HG03354 (cell line): ENCODE measurements around the gene PATJ.
"Not testable (repeated sequence)": the region's sequence is repeated elsewhere in the genome, so short reads cannot be mapped to it uniquely, and the experiment has no call there.

Experiments
- ATAC-seq: cut with Tn5 transposase; IDR thresholded peaks from one replicate; pipeline ENCODE4 v1.9.1; 2021; ENCODE audit warnings: mild to moderate bottlenecking; ENCODE audit not compliant: unreplicated experiment, poor library complexity, severe bottlenecking

PATJ gene

DNA sequence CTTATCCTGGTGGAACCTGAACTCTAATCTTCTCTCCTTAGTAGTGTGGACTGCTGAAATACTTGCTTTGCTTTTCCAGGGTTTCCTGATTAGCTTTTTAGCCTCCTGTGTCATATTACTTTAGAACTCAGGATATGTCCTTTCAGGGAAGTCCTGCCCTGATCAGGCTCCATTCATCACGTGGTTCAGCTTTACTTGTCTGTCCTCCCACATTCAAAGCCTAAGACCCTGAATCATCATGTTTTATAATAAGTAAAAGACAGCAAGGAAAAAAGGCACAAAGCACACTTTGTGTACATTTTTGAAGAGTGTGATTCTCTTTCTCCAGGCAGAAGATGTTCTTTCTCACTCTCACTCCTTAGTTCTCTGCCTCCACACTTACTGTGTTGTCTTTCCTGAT lies 70.6 kb downstream of the PATJ start:
- no peak for ATAC-seq

DNA sequence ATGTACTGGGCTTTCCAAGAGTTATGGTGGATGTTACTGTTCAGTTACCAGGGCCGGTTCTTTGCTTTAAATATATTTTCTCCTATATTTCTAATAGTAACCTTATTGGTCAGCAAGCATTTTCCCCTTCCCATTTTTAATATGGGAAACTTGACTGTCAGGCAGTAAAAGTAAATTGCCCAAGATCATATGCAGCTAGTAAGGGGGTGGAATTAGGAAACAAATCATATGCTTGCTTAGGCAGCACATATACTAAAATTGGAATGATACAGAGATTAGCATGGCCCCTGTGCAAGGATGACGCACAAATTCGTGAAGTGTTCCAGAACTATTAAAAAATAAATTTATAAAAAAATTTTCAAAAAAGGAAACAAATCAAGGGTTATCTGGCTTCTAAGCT lies 73.9 kb downstream of the PATJ start:
- no peak for ATAC-seq

DNA sequence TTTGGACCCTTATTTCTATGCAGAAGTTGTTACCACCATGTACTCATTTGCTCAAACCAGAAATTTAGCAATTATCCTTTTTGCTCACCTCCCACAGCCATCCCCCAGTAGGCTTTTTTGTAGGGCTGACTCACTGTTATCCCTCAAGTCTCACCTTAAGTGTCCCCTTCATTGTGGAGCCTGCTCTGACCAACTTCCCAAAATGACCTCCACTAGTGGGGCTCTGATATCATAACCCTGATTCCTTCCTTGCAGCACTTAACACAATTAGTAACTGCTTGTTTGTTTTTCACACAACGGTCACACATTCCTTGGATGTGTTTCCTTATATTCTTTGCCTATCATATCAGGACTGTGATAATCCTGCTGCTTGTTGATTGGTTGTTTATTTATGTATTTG lies 76.7 kb downstream of the PATJ start:
- ATAC-seq: no peak

DNA sequence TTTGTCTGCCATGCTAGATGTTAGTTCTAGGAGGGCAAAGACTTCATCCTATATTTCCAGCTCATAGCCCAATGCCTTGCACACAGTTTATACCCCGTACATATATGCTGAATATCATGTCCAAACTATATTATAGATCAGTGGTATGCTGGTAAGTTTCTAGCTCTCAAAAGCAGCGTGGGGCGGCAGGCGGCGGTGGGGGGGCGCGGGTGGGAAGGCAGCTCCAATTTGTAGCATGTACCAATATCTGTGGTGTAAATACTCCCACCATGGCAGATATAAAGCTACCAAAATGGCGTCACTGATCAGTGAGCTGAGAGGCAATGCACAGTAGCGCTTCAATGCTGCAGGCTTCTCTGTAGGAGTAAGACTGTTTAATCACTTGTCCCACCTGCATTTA lies 77.1 kb downstream of the PATJ start:
- no peak for ATAC-seq

DNA sequence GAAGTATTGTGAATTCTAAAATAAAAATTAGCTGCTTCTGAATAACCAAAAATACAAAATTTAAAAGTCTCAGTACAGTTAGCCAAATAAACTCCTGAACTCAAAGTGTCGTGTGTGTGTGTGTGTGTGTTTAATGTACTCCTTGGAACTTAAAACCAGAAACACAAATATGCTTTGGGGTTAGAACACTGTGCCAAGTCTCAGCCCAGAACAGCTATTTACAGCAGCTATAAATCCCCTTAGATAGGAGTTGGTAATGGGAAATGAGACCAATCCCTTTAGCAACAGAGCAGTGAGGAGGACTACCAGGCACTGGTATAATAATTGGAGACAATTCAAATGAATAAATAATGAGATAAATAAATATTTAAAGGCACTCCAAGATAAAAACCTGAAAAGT lies 83.1 kb downstream of the PATJ start:
- ATAC-seq: no peak

DNA sequence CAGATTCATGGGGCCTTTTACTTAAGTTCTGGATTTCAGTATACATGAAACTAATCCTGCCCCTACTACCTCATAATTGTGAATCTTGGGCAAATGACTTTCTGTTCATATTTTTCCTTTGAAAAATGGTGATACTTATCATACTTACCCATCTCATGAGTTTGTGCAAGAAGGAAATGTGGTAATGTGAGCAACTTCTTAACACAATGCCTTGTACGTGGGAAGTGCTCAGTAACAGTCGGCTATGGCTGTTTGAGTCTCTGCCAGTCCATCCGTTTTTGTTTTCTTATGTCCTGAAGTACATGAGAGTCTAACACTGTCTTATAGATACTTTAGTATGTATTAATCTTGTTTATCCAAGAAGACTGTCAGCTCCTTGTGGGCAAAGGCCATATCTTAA lies 86.5 kb downstream of the PATJ start:
- ATAC-seq: no peak

DNA sequence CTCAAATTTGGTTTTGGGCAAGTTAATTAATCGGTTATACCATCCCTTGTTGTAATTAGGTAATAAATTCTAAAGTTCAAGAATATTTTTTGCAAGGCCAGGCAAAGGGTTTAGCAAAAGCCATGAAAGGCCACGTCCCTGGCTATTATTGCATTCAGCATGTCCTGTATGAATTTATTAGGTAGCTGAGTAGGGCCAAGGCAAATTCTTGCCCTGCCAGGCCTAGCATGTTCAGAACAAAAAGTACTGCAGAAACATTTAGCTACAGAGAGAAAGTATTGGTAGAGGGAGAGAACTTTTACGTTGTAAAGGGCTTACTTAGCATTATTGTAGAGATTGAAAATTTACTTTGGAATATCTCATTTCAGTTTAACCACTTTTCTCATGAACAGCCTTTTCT lies 94.4 kb downstream of the PATJ start:
- no peak for ATAC-seq

DNA sequence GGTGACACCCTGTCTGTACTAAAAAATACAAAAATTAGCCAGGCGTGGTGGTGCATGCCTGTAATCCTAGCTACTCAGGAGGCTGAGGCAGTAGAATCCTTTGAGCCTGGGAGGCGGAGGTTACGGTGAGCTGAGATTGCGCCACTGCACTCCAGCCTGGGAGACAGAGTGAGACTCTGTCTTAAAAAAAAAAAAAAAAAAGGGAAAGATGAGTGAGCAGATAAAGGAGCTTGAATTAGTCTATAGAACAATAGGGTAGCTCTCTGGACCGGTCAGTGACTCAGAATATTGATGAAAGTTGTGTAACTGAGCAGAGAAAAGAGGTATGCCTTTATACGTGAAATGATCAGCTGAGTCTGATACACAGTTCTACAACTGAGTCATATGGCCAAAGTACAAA lies 95.3 kb downstream of the PATJ start:
- ATAC-seq: not testable (repeated sequence)

DNA sequence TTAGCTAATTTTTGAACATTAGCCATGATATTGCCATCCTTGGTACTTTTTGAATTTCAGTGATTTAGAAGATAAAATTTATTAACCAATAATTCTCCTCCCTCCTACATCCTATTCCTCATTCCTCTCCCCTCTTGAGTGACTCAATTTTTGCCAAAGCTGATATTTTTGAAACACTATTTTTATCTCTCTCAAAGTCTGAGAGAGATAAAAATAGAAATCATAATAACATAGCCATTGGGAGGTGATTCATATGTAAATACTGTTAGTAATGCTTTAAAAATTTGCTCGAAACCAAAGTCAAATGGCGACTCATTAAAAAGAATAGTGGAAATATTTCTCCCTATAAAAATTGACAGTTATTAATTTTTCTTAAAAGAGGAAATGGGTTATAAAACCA lies 97.4 kb downstream of the PATJ start:
- no peak for ATAC-seq

DNA sequence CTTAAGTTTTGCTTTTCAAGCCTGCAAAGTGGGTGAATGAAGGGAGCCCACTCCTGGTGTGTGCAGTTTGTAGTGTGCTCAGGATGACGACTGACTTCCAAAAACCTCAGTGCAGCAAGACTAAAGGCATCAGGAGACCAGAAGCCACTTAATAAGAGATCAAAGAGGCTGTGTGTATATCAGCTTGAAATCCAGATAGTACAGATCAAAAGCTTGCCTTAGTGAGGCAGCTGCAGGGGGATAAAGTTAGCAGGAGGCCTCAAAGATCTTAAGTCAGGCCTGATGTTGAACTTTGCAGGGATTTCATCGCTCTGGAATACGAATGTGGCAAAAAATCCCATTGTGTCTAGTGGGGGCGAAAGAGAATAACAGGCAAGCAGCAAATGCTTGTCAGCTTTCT lies 99.8 kb downstream of the PATJ start:
- ATAC-seq: no peak

DNA sequence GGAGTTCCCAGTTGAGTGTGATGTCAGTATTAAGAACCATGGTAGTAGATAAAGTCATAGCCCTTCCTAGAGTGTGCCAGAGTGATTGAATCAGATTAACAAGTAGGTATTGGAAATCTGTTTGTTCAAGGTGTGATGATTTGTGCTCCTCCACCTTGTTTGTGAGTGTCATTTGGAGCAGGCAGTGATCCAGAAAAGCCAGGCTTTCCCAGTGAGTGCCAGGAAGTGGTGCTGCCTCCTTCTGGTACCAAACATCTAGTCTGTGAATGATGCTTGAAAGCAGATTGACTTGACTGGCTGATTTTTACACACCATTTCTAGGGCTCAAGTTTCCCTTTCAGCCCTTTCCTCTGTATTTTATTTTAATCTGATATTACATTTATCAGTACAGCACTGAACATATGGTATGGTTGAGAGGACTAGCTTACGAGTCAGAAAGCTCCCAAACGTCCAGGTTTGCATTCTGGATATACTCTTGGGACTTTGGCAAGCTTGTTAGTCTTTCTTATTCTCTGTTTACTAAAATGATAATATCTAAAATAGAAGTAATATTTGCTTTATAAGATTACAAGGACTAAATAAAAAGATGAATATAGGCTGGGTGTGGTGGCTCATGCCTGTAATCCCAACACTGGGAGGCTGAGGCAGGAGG lies 100.7 kb downstream of the PATJ start:
- ATAC-seq: no peak

DNA sequence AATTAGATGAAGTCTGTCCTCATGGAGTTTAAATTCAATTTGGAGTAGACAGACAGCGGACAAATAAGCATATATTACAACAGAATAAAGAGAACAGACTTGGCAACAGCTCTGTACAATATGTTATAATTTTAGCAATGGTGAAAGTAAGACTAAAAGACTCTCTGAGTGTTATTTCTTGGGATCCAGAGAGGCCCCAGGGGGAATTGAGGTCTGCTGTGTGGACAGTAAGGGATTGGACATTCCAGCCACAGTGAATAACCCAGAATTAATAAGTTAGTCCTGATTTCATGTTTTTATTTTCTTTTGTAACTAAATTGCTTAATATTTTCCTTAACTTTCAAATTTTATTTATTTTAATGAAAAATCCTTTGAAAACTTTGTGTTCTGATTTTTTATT lies 101.7 kb downstream of the PATJ start:
- ATAC-seq: no peak

DNA sequence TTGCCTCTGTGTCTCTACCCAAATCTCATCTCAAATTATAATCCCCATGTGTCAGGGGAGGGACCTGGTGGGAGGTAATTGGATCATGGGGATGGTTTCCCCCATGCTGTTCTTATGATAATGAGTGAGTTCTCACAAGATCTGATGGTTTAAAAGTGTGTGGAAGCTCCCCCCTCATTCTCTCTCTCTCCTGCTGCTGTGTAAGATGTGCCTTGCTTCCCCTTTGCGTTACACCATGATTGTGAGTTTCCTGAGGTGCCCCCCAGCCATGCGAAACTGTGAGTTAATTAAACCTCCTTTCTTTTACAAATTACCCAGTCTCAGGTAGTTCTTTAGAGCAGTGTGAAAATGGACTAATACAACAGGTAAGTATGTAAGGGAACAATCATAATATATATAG lies 102.4 kb downstream of the PATJ start:
- ATAC-seq: not testable (repeated sequence)

DNA sequence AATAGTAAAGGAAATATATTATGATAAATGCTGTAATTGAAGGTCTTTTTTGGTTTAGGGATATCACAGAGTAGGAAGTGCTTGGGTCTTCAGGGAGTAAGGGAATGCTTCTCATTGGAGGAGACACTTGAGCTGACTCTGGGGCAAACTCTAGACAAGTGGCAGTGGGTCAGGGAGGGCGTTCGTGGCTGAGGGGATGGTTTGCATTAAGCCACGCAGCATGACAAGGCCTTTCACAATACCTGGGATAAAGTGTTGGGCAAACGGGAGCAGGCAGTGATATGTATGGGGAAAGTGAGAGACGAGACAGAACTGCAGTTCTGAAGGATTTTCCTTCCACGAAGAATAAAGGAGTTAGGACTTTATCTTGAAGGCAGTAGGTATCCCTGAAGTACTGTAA lies 109.0 kb downstream of the PATJ start:
- no peak for ATAC-seq

DNA sequence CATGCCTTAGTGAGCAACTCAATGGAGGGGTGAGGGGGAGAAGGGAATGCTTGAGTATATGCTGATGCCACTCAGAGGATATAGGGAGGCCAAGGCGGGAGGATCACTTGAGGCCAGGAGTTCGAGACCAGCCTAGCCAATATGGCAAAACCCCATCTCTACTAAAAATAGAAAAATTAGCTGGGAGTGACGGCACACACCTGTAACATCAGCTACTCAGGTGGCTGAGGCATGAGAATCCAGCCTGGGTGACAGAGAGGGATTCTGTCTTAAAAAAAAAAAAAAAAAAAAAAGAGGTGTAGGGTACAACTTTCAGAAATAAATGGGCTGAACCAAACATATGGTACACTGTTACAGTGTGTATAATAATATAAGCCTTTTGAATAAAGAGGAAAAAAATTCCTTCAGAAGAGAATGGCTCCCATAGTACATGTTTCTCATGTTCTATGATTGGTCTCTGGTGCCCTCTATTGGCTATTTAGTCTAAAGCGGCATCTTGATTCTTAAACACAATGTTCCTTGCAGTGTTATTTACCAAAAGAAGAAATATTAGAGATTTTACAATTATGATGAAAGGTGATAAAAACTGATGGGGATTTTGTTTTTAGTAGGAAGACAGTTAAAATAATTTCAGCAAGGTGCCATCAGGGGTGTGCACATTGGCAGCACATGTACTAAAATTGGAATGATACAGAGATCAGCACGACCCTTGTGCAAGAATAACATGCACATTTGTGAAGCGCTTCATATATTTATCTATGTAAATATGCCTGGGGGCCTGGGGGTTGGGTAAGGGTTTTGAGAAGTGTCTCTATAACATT lies 109.8 kb downstream of the PATJ start:
- peak; percentile 74 for ATAC-seq

DNA sequence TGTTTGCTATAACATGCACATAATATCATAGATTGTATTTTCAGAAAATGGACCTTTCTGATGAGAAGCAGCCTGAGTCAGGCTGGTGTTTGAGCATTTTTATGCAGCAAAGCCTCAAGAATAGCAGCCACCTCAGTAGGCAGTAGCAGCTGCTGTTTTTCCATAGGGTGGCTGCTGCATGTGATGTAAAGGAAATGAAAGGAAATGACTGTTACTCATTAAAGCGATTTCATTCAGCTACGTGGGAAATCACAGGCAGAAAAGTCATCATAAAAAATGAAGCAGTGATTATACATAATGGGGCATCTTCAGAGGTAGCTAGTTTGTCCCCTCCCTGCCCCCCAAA lies 110.4 kb downstream of the PATJ start:
- ATAC-seq: no peak

DNA sequence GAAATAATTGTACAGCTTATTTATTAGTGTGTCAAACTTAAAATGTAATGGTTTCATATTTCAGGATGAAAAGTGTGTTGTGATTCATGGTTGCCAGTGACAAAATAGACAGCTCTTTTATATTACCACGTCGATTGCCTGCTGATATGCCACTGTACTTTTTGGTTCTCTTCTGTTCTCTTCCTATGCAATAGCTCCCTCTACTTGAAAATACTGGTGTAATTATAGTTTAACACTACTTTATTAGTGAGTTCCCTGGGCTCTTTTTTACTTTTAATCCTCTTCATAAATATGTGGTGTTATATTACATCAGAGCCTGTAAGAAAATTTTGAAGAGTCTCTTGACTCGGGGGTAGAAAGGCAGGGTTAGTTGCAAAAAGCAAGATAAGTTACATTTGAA lies 111.3 kb downstream of the PATJ start:
- no peak for ATAC-seq

DNA sequence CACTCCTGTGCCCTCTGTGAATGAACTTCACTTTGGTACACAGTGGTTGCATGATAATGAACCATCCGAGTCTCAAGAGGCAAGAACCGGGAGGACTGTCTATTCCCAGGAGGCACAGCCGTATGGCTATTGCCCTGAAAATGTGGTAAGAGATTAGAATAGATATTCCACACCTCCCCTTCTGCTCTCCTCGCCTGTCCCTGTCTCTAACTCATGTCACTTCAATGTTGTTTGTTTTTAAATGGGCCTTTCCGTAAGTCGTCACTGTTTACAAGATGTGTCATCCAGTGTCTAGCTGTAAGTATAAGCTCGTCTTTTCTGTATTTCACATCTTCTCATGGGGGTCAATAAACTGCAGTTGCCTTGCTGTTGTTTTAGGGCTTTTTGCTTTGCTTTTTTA lies 122.2 kb downstream of the PATJ start:
- ATAC-seq: no peak

DNA sequence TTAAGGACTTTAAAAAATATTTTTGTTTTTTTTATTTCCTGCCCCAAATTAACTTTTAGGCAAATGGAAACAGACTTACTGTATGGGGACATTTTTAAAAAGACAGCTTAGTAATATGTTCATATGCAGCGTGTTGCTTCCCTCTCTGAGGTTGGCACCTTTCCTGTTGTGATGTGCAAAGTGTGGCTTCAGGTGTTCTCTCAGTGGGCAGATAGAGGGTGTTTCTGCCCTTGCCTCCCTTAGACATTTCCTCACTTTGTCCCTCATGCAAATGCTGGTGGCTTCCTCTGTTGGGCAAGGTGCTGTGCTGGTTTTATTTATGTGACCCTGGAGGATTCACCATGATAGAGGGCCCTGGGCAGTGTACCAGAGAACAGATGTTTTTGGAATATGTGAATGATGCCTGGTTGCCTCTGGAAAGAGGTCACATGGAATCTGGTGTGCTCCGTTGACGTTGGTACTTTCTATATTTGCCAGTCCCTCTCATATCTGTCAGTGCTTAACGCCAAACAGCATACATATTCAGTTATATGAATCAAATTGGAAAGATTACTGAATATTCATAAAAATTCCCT lies 123.5 kb downstream of the PATJ start:
- no peak for ATAC-seq

DNA sequence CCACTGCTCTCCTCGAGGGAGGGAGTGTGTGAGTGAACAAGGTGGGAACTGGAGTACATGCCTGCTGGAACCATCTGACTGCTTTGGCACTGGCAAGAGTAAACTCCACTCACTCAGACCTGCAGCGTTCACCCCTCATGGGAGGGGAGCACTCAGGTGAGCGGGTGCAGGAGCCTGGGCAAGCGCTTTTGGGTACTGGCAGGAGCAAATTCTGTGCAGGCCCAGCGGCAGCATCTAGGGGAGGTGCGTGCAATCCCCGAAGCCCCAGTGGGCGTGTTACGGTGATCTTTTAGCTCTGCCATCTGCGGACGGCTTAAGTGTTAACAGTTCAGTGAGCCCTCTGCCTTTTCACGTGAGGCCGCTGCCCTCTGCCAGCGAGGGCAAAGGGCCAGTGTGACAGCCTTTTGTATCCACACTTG lies 127.4 kb downstream of the PATJ start:
- ATAC-seq: no peak

DNA sequence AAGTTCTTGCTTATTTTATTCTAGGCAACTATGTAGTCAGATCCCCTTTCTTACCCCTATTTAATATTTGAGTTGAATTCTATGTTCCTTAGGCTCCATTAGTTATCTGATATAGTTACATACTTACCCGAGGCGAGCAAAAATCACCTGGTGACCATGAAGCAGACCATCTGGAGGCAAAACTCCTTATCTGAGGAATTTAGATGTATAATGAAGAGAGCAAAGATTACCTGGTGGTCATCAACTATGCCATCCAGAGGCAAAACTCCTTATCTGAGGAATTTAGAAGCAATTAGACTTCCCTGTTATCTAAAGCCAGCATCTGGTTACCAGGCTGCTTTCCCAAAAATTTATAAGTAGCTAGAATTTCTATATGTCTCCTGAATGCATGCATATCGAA lies 129.9 kb downstream of the PATJ start:
- no peak for ATAC-seq
